Sciatic nerve (tissue), 2 donors: ENCODE results near the gene CDK12. TPM values are rescaled to one million over a fixed set of nuclear protein-coding genes. Genes with fewer than 3 reads are reported as not detected.
A peak's percentile ranks its signal among the peaks of the same experiment; 100 is the strongest.
"Not testable (repeated sequence)": the region's sequence is repeated elsewhere in the genome, so short reads cannot be mapped to it uniquely, and the experiment has no call there.

Experiments used
- ATAC-seq: fragments of 200-7000 bp; cut with Tn5 transposase; one replicate; pipeline ENCODE4 v1.9.1; 2020; ENCODE audit warnings: mild to moderate bottlenecking, moderate library complexity
- DNase-seq: peaks from one replicate; pipeline ENCODE4 v3.0.0-alpha.2; 2020; ENCODE audit warnings: low spot score
- intact Hi-C: fragments of 100-400 bp; cut with DNase I; formaldehyde crosslinking; loops from one replicate; pipeline ENCODE4 v1.14.2; 2022
- total RNA-seq: library from RNA; stranded (reverse); fragmentation: NEBNext Ultra II Directional; extraction: Animal tissue kit (Norgen Biotek cat#: 25700); gene quantifications from one replicate; pipeline ENCODE4 v1.2.1, GENCODE V29; 2021
- donor health status: DM: no; HTN: no; CAD: no.
- donor health status: DM: no; HTN: no; CAD: no.

CDK12 gene
- 65.2 TPM for total RNA-seq

- DNase-seq (peak; percentile 97), ATAC-seq (peak; percentile 96)
- intact Hi-C loops, result no loop called here
Measured at GRCh38 chr17:39461113-39461925, at the start of gene CDK12. TSS of gene CDK12 (plus strand) at chr17:39461486. CDS start at chr17:39462072, 586 bp downstream.

DNA sequence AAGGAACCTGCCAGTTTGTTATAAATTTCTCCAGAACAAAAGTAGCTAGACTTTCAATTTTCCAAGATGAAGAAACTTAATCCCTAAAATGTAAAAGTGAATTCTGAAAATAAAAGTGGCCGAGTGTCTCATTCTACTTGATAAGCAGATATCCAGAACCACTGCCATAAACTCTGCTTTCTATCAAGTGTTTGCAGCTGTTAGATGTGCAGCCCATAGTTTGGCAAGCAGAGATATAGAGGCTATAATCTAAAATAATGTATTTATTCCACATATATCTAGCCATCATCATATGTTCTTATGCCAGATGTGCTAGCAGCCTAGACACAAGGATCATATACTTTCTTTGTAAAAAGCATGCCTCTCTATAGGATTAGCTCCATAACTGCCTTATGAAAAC lies 45.1 kb upstream of the CDK12 start:
- ATAC-seq (no peak), DNase-seq (no peak)
- intact Hi-C loops, result no loop called here

DNA sequence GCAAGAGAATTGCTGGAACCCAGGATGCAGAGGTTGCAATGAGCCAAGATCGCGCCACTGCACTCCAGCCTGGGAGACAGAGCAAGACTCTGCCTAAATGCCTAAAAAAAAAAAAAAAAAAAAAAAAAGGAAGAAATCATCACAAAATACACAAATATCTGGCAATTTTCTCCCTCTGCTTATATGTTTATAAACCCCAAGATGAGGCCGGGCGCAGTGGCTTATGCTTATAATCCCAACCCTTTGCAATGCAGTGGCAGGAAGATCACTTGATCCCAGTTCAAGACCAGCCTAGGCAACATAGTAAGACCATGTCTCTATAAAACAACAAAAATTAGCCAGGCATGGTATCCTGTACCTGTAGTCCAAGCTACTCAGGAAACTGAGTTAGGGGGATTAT lies 31.7 kb upstream of the CDK12 start:
- no peak for ATAC-seq
- peak; percentile 33 for DNase-seq
- intact Hi-C loops, result no loop called here

DNA sequence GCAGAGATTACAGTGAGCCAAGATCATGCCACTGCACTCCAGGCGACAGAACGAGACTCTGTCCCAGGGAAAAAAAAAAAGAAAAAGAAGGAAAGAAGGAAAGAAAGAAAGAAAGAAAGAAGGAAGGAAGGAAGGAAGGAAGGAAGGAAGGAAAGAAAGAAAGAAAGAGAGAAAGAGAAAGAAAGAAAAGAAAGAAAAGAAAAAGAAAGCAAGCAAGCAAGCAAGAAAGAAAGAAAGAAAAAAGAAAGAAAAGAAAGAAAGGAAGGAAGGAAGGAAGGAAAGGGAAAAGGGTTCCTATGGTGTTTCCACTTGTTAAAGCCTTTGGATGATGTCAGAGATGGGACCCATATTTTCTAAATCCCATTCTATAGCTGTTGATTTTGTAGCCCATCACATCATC lies 21.4 kb upstream of the CDK12 start:
- intact Hi-C loops, DNase-seq, ATAC-seq: not testable (repeated sequence)

DNA sequence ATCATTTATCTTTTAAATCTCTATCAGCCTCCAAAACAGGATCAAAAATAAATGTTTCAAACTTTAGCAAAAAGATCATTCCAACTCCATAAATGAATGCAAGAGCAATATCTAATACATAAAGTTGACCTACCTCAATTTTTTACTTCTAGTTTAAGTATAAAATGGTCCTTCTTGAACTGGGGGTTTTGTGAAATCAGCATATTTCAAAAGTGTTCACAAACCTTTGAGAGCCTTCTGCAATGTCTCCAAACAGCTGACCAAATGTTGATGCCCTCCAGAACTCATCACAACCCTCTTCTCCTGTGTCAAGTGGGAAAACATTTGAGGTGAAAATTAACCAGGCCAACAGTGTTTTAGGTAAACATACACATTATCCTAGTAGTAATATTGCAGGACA lies 18.0 kb upstream of the CDK12 start:
- no peak for DNase-seq
- no peak for ATAC-seq

GRCh38 chr17:39447561-39447960 lies 13.7 kb upstream of the CDK12 start:
- no peak for ATAC-seq
- DNase-seq, result no peak
- intact Hi-C loops, result no loop called here

More for the DNA sequence above, 18.0 kb upstream of the CDK12 start:
- intact Hi-C loops, result no loop called here

DNA sequence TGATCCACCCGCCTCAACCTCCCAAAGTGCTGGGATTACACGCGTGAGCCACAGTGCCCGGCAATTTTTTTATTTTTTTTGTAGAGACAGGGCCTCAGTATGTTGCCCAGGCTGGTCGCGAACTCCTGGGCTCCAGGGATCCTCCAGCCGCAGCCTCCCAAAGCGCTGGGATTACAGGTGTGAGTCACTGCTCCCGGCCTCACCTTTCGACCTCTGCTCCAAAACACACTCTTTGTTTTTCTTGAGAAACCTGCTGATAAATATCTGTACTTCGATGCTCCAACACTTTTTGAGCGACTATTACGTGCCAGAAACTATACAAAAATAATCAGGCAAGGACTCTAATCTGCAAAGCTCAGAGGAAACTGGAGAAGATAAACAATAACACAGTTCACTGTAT lies 11.2 kb upstream of the CDK12 start:
- ATAC-seq, result no peak
- intact Hi-C loops, result no loop called here
- peak; percentile 31 for DNase-seq

- ATAC-seq, result peak; percentile 99
- intact Hi-C loops, result no loop called here
- peak; percentile 94 for DNase-seq
Measured at GRCh38 chr17:39450847-39451581, 10.3 kb upstream of the CDK12 start, which contains the start of gene MED1. TSS of gene MED1 (minus strand) at chr17:39451263. CDS start at chr17:39451062, 201 bp downstream.

DNA sequence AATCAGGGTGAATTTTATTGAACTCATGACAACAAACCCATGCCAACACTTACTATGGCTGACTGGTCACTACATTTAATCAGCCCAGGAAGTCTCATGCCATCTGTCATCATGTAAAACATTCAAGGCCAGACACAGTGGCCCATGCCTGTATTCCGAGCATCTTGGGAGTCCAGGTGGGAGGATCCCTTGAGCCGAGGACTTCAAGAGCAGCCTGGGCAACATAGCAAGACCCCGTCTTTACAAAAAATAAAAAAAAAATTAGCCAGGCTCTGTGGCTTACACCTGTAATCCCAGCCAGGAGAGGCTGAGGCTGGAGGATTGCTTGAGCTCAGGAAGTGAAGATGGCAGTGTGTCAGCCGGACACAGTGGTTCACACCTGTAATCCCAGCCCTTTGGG lies 5.4 kb upstream of the CDK12 start:
- no peak for ATAC-seq

GRCh38 chr17:39461926-39462569 lies 762 bp downstream of the CDK12 start:
- ATAC-seq, result peak; percentile 49
- intact Hi-C loops, result no loop called here
- no peak for DNase-seq

More for the DNA sequence above, 5.4 kb upstream of the CDK12 start:
- DNase-seq, result no peak
- intact Hi-C loops, result no loop called here

- intact Hi-C loops, result no loop called here
- ATAC-seq, result peak; percentile 2
Measured at GRCh38 chr17:39462631-39463375, 1.5 kb downstream of the CDK12 start.

DNA sequence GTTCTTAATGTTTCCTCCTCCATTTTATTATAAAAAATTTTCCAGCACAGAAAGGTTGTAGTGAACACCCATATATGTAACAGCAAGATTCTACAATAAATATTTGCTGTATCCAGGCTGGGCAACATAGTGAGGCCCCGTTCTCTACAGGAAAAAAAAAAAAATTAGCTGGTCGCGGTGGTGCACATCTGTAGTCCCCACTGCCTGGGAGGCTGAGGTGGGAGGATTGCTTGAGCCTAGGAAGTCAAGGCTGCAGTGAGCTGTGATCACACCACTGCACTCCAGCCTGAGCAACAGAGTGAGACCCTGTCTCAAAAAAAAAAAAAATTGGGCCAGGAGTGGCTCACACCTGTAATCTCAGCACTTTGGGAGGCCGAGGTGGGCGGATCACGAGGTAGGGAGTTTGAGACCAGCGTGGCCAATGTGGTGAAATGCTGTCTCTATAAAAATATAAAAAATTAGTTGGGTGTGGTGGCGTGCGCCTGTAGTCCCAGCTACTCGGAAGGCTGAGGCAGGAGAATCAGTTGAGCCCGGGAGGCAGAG lies 3.4 kb downstream of the CDK12 start:
- peak; percentile 23 for DNase-seq
- ATAC-seq, intact Hi-C loops: not testable (repeated sequence)

More at GRCh38 chr17:39462631-39463375, 1.5 kb downstream of the CDK12 start:
- peak; percentile 57 for DNase-seq

- peak; percentile 27 for DNase-seq
- ATAC-seq, intact Hi-C loops: not testable (repeated sequence)
Measured at GRCh38 chr17:39468610-39469009, 7.3 kb downstream of the CDK12 start.

GRCh38 chr17:39473310-39473709 lies 12.0 kb downstream of the CDK12 start:
- ATAC-seq, result no peak
- intact Hi-C loops, result no loop called here
- peak; percentile 0 for DNase-seq

- ATAC-seq, intact Hi-C loops: not testable (repeated sequence)
- DNase-seq, result peak; percentile 10
Measured at GRCh38 chr17:39479631-39480030, 18.3 kb downstream of the CDK12 start.

- DNase-seq (no peak), ATAC-seq (no peak)
- intact Hi-C loops, result no loop called here
Measured at GRCh38 chr17:39483506-39483905, 22.2 kb downstream of the CDK12 start.

DNA sequence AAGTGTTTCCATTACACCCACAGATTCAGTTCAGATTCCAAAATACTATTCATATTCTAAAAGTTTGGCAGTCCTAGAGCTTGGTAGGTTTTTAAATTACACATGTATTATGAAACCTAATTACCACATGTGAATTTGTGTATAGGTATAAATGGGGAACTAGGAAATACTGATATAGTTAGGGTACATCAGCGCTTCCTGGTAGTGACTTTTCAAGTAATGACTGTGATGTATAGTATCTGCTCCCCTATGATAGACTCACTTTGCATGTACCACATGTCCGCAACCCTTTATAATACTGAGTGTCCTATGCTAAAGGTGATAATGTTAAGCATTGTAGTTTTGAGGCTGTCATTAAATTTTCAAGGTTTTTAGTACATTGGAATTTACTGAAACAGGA lies 22.9 kb downstream of the CDK12 start:
- ATAC-seq (no peak), DNase-seq (no peak)
- intact Hi-C loops, result no loop called here

DNA sequence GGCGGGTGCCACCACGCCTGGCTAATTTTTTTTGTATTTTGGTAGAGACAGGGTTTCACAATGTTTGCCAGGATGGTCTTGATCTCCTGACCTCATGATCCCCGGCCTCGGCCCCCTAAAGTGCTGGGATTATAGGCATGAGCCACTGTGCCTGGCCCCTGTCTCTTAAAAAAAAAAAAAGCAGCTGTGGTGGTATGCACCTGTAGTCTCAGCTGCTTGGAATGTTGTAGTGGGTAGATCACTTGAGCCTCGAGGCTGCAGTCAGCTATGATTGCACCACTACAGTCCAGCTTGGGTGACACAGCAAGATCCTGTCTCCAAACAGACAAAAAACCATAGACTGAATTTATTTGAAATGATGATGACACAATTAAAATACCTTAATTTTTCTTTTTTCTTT lies 24.3 kb downstream of the CDK12 start:
- no peak for ATAC-seq
- DNase-seq, result no peak
- intact Hi-C loops, result no loop called here

DNA sequence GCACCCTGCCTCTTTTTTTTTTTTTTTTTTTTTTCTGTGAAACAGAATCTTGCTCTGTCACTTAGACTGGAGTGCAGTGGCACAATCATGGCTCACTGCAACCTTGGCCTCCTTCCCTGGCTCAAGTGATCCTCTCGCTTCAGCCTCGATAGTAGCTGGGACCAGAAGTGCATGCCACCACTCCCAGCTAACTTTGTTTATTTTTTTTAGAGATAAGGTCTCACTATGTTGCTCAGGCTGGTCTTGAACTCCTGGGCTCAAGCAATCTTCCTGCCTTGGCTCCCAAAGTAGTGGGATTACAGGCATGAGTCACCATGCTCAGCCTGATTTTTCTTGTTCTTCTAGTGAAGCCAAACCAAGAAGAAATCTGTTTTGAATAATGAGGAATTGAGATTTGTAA lies 25.0 kb downstream of the CDK12 start:
- ATAC-seq, result no peak
- no peak for DNase-seq
- intact Hi-C loops, result no loop called here
